HL-60 (cell line): ENCODE results near the gene SACM1L.

Source experiments
- CTCF ChIP-seq: IDR thresholded peaks from one replicate; pipeline ENCODE4 v1.5.1; 2011; ENCODE audit warnings: low read length, control low read depth, inconsistent platforms; ENCODE audit not compliant: insufficient read depth
- GABPA ChIP-seq: IDR thresholded peaks from 2 replicates; pipeline ENCODE4 v1.6.1; 2012; ENCODE audit warnings: low read depth
- REST ChIP-seq: IDR thresholded peaks from 2 replicates; pipeline ENCODE4 v1.6.1; 2012; ENCODE audit warnings: low read depth; ENCODE audit not compliant: insufficient replicate concordance

GRCh38 chr3:45742461-45743089, 53.4 kb downstream of the SACM1L start:
- TF ChIP-seq CTCF (no peak), REST (no peak), GABPA (no peak)
